Fibroblast of skin of back (primary cell): ENCODE measurements around the gene BTBD18.
"Not testable (repeated sequence)": the region's sequence is repeated elsewhere in the genome, so short reads cannot be mapped to it uniquely, and the experiment has no call there.

ENCODE experiments used
- DNase-seq: peaks from one replicate; pipeline ENCODE4 v3.0.0-alpha.2; 2013

The BTBD18 gene

DNA sequence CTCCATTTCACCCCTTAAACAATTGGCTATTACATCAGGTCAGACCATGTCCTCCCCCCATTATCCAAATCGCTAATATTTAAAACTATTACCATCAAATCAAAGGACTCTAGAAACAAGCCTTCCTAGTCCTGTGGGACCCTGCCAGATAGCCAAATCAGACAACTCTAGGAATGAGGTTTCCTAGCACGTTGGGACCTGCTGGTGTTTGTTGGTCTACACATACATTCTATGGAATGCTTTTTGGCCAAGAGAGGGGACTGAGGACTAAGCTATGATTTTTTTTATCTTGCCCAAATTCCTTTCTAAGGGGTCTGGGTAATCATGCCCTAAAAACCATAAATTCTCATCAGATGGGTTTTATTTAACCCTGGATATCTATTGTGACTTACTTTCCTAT is 24.4 kb downstream of the BTBD18 start:
- no peak for DNase-seq

GRCh38 chr11:57716726-57717125 is 34.9 kb downstream of the BTBD18 start:
- not testable (repeated sequence) for DNase-seq

DNA sequence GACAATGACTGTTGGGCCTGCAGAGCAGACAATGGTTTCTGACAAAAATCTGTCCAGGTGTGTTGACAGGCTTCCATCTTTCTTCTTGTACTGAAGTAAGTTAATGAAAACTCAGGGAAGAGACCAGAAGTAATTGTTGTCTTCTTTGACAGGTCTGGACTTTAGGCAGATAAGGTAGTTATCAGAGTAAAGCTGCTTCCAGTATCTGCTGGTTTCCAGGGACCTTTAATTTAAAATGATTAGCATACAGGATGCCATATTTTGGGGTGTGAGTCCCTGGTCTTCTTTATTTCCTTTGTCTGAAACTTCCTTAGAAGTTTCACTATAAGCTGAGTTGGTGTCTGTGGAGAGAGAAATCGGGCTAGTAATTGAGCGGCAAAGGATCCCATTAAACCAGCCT is 37.8 kb downstream of the BTBD18 start:
- DNase-seq: no peak

GRCh38 chr11:57712256-57713150 is 39.1 kb downstream of the BTBD18 start, which contains the start of gene TMX2:
TMX2 (plus strand) TSS chr11:57712593; CDS start chr11:57712619, 26 bp downstream.
- DNase-seq: peak; percentile 100

- DNase-seq: peak; percentile 65
These were observed 40.0 kb downstream of the BTBD18 start, which contains the start of gene MED19 for GRCh38 chr11:57711414-57712255. MED19 (minus strand) TSS chr11:57712215; CDS start chr11:57712179, 36 bp downstream.

- DNase-seq: no peak
These were observed 41.7 kb downstream of the BTBD18 start for GRCh38 chr11:57709802-57710367.

- DNase-seq: not testable (repeated sequence)
These were observed 46.2 kb downstream of the BTBD18 start for GRCh38 chr11:57705432-57705831.

GRCh38 chr11:57704932-57705331 is 46.7 kb downstream of the BTBD18 start:
- no peak for DNase-seq

DNA sequence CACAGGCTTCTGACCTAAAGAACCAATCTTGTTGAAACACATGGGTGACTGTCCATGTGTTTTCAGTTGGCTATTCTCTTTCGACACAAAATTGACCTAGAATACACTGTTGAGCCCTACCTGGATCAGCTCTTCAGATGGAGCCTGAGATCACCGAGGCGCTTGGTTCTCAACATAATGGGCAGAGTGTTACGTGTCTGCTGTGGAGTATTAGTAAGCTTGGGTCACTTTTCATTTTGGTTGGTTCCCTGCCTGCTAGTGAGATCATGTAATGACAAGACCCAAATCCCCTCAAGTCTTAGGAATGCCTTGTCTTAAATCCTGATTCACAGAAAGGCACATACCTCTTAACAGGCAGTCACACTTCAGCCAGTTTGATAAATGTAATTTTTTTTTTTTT is 48.3 kb downstream of the BTBD18 start:
- DNase-seq: no peak

- DNase-seq: no peak
These were observed 51.2 kb downstream of the BTBD18 start for GRCh38 chr11:57700425-57700824.

GRCh38 chr11:57699813-57700212 is 51.8 kb downstream of the BTBD18 start:
- no peak for DNase-seq

DNA sequence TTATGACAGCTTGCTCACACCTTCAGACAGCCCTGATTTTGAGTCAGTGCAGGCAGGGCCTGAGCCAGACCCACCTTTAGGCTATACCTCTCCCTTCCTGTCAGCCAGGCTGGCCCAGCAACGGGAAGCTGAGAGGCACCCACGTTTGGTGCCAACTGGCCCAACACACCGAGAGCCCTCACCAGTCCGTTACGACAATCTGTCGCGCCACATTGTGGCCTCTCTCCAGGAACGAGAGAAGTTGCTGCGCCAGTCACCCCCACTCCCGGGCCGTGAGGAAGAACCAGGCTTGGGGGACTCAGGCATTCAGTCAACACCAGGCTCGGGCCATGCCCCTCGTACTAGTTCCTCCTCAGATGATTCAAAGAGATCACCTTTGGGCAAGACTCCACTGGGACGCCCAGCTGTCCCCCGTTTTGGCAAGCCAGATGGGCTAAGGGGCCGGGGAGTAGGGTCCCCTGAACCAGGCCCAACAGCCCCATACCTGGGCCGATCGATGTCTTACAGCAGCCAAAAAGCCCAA is 52.7 kb downstream of the BTBD18 start:
- DNase-seq: no peak
